Right forelimb (tissue), 1 donor: ENCODE data around the gene UROS.
A peak's percentile ranks its signal among the peaks of the same experiment; 100 is the strongest.

ENCODE experiments used
- DNase-seq: peaks from one replicate; pipeline ENCODE4 v3.0.0-alpha.2; 2018

Gene UROS

DNA sequence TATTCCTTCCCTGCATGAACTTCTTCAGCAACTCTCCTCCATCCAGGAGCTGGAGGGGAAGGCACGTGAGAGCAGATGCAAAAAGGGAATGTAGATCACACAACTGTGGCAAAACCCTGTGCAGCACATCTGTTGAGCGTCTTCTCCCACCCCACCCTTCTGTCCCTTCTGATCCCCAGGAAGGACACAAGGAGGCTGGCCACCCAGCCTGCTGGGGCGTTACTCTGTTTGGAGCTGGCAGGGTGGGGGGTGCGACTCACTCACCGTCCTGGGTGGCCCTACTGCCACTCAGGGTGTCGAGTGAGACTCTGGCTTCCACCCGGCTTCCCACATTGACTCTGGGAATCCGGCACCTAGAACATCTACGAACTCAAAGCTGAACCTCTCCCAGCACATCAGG, 37.3 kb downstream of the UROS start:
- DNase-seq = peak; percentile 32

DNA sequence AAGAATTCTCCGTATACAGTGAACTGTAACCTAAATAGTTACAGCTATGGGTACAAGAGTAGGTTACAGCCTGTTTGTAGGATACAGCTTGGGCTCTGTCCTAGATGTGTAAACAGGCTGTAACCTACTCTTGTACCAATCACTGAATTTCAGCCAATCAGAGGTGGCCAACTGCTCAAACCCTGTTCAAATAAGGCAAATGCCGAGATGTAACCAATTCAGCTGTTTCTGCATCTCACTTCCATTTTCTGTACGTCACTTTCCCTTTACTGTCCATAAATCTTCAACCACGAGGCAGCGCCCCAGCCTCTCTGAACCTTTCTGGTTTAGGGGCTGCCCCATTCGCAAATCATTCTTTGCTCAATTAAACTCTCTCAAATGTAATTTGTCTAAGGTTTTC, 39.1 kb downstream of the UROS start:
- peak; percentile 33 for DNase-seq

DNA sequence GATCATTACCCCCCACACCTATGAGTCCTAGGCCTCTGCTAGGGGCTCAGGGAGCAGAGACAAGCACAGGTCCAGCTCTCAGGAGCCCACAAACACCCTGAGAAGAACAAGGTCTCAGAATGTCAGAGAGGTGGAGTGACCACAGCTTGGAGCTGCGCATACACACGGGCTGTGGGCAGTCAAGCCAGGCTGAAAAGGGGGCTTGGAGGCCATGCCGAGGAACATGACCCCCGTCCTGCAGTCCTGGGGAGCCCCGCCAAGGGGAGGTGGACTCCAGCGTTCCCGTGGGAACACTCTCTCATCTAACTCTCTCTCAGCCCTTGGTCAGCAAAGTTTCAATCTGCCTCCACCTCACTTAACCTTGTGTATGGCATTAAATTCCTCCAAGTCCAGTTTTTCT, 39.6 kb downstream of the UROS start:
- peak; percentile 21 for DNase-seq

DNA sequence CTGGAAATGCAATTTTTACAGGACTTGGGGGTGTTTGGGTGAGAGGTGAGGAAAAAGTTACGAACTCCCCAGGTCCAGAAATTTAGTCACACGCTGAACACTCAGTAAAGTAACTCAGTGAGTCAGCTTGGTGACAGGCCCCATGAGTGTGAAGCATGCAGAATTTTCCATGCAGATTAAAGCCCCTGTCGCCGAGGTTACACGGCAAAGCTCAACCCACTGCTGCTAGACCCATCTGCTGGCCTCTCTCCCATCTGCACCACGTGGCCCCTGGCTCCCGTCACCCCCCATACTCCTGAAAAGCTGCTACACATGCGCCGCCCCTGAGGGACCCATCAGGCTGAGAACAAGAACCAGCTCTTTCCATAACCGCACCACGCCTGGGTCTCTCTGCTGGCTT, 40.4 kb downstream of the UROS start:
- DNase-seq = peak; percentile 54

DNA sequence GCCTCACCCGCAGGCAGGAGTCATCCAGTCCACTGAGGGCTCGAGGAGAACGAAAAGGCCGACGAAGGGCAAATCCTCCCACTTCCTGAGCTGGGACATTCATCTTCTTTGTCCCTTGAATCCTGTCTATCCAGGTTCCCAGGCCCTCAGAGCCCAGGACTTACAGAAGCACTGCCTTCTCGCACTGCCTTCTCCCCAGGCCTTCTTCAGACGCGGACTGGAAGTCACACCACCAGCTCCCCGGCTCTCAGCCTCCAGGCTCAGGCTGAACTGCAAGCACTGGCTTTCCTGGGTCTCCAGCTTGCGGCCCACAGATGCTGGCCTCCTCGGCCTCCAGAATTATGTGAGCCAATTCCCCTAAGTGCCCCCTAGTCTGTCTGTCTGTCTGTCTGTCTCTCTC, 41.0 kb downstream of the UROS start:
- peak; percentile 45 for DNase-seq

DNA sequence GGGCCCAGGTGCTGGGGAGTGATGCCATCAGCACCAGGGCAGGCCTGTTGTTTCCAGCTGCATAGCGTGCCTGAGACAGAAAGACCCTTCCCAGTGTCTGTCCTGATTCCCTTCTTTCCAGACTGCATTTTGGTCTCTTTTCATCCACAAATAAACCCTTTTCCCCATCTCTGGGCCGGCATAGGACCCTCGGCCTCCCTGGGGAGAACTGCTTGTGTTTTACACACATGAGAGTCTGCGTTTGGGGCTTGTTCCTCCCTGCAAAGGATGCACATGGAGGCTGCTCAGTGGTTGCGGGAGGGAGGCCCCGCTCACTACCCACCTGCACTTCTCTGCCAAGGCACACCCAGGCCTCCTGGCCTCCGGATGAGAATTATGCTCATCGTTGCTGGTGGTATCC, 41.7 kb downstream of the UROS start:
- DNase-seq = peak; percentile 12

DNA sequence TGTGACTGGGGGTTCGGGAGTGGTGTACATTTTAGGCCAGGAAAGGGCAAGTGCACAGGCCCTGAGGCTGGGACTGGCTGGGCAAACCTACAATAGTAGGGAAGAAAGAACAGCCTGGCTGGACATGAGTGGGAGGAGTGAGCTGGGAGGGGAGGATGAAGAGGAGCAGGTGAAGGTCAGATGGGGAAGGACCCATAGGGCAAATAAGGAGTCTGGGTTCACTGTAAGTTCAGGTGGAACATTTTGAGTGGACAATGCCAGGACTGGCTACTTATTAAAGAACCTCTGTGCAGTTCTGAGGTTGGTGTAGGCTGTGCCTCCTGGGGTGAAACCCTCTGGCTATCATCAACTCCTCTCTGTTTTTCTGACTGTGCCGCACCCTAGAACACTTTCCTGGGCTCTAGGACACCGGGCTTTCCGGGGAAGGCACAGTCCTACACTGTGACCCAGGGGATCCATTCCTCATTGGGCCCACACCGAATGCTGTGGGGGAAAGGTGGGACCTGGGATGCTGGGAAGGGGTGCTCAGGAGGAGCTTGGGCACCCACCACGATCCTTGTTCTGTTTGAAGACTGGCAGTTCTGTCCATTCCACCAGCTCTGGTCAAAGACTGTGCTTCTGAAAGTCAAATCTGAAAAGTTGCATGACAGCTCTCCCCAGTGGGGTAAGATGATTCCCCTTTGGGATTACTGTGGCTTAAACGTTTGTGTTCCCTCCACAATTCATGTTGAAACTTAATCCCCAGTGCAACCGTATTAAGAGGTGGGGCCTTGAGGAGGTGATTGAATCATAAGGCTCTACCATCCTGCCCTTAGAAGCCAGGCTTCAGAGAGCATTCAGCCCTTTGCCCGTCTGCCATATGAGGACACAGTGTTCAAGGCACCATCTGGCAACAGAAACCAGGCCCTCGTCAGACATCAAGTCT, 43.4 kb downstream of the UROS start:
- DNase-seq = no peak

DNA sequence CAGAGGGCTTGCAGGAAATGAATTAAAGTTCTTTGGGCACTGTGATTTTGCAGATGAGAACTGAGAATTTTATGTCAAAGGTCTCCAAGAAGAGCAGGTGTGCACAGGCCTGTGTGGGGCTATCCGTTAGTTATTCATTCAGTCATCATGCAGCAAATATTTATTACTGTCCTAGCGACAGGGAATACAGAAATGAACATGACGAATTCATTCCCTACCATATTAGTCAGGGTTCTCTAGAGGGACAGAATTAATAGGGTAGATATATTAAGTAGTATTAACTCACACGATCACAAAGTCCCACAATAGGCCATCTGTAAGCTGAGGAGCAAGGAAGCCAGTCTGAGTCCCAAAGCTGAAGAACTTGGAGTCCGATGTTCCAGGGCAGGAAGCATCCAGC, 44.5 kb downstream of the UROS start:
- DNase-seq = no peak

DNA sequence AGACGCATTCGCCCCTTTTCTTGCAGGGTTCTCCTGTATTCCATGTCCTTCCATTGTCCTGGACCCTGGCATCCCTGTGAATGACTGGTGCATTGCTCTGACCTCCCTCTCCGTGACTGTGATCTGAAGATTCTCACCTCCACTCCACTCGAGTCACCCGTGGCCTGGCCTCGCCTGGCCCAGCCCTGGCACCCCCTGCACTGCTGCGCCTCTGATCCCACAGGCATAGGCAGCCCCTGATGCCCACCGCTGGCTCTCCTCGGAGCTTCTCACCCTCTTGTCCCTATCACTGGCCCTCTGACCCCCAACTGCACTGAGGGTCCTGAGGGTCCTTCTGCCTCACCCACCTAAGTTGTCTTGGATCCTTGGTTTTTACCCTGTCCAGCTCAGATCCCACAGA, 45.3 kb downstream of the UROS start:
- no peak for DNase-seq

DNA sequence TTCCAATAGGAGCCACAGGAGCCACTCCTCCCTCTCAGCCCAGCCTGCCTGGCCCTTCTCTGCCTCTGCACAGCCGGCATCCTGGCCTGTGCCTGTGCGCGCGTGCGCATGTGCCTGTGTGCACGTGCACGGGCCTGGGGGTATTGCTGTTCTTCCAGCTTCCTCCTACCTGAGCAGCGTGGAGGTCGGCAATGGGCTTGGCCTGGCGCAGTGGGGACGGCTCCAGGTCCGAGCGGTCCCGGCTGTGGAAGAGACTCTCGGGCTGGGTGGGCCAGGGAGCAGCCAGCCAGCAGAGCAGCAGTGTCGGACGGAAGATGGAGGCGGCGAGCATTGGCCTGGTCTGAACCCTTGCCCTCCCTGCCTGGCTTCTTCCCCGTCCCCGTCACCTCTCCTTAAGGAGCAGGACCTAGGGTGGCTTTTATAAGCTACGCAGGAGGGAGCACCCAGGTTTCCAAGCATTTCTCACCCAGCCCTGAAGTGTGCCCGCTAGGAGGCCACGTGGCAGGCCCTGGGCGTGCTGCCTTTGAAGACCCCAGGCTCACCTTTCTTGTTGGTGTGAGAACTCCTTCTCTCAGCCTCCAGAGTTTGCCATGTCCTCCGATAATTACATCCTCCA, 47.5 kb downstream of the UROS start, which contains the start of gene MMP21:
Gene MMP21, minus strand, starts transcription at position 331 of the 616 bp plus-strand sequence. Its CDS starts 0 bp downstream, at position 331.
- no peak for DNase-seq

DNA sequence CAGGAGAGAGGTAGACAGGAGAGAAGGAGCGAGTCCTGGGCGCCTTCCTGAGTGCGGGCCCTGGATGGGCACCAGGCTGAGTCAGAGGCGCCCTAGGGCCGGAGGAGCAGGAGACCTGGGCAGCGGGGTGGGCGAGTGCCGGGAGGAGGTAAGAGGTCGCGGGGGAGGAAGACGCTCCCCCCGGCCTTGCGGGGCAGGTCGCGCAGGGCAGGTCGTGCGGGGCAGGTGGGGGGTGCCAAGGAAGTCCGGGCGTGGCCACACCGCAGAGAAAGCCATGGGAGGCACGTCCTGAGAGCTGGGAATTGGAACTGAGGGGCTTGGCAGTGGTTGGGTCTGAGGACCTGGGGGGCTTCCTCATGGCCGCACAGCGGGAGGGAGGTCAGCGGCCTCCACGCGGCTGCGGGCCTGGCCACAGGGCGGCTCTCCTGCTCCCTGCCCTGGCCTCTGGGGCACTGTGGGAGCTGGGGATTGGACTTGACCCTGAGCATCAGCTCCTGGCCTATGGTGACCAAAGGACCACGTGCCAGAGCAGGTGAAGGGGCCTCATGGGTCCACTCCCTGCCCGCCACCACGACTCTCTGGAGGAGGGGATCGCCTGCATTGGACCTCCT, 48.4 kb downstream of the UROS start:
- no peak for DNase-seq

DNA sequence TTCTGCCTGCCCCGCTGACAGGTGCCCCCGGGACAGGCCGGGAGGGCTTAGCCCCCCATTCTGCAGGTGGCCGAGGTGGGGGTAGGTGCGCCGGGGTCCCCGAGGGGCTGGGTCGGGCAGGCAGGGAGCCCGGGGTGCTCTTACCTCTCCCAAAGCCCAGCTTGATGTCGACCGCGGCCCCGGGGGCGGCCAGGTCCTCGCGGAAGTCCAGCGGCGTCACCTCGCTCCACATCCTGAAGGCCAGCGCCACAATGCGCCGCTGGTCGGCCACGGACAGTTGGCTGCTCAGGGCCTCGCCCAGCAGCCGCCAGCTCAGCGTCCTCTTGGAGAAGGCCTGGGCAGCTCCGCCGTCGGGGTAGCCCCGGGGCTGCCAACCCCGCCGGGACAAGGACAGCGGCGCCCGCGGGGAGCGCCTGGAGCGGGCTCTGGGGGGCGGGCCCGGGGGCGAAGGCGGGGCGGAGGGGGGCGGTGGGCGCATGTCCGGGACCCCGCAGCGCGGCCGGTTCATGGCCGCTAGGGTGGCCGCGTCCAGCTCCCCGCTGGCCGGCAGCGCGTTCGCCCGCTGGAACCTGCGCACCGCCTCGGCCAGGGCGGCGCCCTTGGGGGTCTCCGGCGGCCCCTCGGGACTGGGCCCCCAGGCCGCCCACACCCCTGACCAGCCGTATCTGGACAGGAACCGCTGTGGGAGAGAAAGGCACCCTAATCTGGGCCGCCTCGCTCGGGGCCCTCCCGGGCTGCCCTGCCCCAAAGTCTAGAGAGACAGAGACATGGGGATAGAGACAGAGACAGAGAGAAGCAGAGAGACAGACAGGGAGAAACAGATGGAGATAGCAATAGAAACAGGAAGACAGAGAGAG, 49.1 kb downstream of the UROS start:
- DNase-seq = no peak

DNA sequence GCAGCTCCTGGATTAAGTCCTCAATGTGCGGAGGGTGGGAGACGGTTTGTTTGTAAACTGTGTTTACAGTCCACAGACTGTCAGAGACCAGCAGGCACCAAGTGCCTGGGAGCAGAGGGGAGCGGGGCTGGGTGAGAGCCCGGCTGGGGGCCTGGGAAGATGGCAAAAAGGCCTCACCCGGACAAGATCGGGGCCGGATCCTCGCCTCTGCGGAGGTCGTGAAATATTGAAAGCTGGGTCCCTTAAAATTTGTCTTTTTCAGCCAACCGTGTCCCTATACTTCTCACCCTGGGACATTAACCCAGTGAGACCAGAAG, 50.2 kb downstream of the UROS start:
- DNase-seq = no peak

DNA sequence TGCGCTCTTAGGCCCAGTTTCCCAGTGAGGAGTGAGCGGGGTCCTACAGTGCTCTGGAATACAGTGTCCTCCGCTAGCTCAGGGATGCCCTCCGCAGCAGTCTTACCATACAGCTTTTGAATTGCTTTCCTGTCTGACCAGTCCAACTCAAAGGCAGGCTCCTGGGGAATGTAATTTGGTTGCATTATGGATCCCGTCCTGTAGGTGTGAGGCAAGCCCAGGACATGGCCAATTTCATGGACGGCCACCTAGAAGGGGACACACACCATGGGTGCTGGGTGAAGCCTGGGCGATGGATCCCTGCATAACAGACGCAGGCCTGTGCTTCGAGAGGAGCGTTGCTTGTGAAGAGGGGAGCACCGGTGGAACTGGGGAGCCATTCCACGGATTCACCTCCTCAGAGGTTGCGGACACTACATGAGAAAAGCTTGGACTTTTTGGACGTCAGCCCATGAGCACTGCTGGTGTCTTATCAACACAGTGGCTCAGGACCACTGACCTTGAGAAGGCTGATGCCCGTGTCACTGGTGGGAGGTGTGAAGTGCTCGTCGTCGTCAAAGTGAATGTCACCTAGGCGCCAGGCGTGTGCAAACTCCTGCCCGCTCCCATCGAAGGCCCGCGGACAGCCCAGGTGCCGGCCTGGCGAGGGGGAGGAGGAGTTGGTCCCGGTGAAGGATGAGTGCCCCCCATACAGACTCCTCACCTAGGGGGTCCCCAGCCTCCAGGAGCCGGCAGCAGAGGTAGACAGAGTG, 50.8 kb downstream of the UROS start:
- no peak for DNase-seq

DNA sequence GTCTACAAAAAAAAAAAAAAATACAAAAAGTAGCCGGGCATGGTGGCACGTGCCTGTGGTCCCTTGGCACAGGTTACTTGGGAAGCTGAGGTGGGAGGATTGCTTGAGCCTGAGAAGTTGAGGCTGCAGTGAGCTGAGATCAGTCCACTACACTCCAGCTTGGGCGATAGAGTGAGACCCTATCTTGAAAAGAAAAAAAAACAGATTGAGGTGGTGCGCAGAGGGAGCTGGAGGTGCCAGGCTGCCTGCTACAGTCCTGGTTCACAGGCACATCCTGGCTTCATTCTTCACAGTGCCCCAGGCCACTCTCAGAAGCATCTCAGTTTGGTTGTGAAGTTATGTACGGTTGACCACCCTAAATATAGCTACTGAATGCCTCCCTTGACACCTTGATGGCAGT, 52.2 kb downstream of the UROS start:
- DNase-seq = no peak

DNA sequence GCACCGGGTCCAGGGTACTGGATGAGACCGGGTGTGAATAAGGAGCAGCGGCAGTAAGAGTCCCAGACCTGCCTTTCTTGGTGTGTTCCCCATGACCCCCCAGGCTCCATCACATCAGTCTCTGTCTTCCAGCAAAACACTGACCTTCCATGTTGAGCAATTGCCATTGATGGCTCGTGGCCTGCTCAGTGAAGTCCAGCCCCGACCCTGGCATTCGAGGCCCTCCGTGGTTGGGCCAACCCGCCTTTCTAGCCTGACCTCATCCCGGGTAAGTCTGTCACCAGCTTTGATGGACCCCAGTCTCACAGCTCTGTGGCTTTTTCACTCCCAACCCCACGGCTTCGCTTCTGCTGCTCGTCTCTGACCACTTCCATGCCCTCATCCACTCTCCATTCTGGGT, 53.9 kb downstream of the UROS start:
- DNase-seq = no peak

DNA sequence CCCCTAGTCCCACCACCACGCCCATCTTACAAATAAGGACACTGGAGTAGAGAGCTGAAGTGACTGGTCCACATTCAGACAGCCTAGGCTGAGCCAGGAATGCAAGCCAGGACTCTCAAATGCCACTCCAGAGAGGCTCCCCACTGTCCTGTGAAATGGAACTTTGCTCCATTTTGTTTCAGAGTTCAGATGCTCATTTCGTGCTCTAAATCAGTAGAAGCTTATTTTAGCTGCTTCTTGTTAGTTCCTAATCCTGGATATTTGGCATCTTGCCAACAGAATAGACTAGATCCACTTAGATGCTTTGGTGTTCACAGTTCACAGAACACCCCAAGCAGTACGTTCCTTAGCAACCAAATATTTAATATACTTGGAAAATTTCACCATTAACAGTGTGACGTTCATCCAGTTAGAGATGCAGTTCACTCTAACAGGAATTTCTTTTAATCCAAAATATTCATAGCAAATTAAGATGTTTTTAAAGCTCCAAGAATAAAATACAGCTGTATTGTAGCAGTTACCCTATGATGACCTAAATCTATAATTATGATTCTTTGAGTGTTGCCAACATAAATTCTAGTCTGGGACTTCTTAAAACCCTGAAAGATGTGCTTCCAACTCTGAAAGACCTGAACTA, 54.7 kb downstream of the UROS start:
- DNase-seq = no peak

DNA sequence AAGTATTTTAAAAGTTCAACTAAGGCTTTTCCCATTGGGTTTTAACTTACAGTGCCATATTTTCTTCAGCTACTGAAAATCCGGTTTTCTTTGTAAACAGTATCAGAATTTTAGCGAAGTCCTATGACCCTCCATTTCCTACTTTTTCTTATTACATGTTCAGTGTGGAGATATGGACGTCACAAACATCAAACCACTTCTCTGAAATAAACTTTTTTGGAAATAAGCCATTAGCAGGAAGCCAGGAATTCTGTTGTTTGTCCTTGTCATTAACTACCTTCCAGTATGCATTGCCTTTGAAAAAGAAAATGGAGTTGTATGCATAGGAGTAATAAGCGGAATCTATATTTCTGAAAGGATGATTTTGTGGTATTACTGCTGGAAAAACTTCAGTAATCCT, 56.5 kb downstream of the UROS start:
- no peak for DNase-seq

DNA sequence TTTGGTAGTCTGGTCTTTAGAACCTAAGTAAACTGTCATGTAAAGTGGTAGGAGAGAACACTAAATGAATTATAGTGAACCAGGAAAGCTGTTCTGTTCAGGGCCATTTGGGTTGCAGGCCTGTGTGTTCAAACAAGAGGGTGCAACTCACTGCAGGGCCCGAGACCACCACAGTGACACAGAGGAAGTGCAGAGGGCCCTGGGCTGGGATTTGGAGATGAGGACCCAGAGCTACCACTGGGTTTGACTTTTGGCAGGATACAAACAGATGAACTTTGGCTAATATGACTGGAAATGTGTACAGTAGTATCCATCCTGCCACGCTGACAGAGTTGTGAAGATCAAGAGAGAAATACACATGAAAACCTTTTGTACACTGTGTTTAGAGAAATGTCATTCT, 57.2 kb downstream of the UROS start:
- DNase-seq = no peak

DNA sequence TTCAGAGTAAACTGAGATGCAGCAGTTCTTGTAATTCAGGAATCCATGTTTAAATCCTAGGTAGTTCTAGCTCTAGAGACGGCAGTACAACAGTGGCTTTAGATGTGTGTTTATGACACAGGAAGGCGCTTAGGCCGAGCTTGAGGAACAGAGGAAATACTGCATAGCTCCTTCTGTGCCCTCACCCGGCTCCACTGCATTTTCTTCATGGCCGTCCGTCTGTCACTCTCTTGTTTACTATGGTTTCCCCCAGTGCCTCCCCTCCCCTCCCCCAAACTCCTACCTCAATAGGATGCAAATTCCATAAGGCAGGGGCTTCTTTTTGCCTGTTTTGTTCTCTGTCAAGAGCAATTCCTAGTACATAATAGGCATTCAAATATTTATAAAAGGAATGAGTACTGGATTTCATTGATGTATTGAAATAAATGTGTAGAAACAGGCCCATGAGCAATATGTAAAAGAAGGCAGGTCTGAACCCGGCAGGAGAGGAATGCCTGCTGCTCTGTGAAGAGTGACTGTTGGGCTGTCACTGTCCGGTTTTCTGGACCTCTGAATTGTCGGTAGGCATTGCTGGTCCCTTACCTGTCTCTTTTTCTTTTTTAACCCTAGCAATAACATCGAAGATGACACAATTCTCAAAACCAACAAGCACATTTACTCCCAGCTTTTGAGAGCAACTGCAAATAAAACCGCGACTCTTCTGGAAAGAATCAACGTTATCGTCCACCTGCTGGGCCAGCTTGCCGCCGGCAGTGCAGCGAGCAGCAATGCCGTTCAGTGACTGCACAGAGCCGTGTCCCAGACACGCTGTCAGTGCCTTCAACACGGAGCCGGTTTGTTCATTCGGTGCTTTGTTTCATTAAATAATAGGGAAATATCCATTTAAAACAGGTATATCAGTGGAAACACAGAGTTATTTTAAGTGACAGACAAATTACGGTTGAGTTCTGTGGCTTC, 60.1 kb downstream of the UROS start:
- DNase-seq = no peak

DNA sequence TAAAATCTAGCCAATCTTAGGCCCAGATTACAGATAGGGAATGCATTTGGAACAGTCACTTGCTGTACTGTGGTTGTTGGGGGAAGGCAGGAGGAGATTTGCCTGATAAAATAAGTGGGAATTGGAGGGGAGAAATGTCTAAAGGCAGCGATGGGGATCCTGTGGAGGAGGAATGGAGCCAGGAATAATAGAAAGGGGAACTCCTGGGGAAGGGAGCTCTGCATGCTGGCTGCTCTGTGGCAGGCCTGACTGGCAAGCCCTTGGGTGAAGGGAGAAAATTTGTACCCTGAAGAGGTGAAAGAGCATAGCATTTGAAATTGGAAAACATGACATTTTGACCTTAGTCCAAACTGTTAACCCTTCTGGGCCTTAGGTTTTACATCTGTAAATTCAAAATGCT, 61.1 kb downstream of the UROS start:
- no peak for DNase-seq
